Coronary artery (tissue), 2 donors: Measurements from ENCODE around the gene LYL1.

ENCODE experiments used
- DNase-seq: peaks from one replicate; pipeline ENCODE4 v3.0.0-alpha.2; 2017; ENCODE audit warnings: low spot score
- H3K27ac ChIP-seq, 2 donors: fragments of 200-600 bp; sonication (generic); one replicate each; pipeline ENCODE4 v1.5.1; 2016 to 2019
- H3K4me3 ChIP-seq: fragments of 200-600 bp; sonication (generic); 2 replicates; pipeline ENCODE4 v1.5.1; 2016; ENCODE audit warnings: mild to moderate bottlenecking, moderate library complexity
- TF ChIP-seq, protein P1 (sequence below): fragments of 200-600 bp; sonication (generic); IDR thresholded peaks from one replicate; pipeline ENCODE4 v1.5.1; 2019; ENCODE audit warnings: antibody characterized with exemption

LYL1 gene

DNA sequence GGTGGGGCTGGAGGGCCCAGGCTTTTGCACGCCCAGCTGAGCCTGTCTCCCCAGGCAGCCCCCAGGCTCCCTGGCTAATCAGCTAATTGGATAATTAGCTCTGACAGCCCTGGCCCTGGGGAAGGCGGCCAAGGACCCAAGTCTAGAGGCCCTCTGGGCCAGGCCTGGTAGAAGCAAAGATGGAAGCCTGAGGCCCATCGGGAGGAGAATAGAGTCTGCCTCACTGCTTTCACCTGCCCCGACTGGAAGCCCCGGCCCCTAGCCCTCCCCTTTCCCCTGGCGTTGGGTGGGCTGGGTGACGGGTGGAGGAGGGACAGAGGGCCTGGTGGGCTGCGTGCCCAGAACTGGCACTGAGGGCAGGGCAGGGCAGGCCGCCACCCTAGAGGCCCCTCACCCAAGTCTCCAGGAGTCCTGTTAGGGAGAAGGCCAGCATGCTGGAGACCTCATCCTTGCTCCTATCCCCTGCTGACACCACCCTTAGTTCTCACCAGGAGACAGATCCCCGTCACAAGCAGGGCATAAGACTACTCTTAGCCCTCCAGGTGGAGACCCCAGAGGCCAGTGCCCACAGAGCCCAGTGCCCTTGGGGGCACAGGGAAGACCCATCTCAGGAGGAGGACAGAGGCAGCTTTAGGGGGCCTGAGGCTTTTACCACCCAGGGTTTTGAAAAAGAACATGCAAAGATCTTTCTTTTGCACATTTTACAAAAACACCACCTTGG, 12.0 kb downstream of the LYL1 start:
- TF ChIP-seq, protein P1, sequence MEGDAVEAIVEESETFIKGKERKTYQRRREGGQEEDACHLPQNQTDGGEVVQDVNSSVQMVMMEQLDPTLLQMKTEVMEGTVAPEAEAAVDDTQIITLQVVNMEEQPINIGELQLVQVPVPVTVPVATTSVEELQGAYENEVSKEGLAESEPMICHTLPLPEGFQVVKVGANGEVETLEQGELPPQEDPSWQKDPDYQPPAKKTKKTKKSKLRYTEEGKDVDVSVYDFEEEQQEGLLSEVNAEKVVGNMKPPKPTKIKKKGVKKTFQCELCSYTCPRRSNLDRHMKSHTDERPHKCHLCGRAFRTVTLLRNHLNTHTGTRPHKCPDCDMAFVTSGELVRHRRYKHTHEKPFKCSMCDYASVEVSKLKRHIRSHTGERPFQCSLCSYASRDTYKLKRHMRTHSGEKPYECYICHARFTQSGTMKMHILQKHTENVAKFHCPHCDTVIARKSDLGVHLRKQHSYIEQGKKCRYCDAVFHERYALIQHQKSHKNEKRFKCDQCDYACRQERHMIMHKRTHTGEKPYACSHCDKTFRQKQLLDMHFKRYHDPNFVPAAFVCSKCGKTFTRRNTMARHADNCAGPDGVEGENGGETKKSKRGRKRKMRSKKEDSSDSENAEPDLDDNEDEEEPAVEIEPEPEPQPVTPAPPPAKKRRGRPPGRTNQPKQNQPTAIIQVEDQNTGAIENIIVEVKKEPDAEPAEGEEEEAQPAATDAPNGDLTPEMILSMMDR = no peak
- peak overlapping the region; percentile 8 for H3K4me3 ChIP-seq
- DNase-seq = no peak
- peak overlapping the region; percentile 83 to 95 for H3K27ac ChIP-seq

DNA sequence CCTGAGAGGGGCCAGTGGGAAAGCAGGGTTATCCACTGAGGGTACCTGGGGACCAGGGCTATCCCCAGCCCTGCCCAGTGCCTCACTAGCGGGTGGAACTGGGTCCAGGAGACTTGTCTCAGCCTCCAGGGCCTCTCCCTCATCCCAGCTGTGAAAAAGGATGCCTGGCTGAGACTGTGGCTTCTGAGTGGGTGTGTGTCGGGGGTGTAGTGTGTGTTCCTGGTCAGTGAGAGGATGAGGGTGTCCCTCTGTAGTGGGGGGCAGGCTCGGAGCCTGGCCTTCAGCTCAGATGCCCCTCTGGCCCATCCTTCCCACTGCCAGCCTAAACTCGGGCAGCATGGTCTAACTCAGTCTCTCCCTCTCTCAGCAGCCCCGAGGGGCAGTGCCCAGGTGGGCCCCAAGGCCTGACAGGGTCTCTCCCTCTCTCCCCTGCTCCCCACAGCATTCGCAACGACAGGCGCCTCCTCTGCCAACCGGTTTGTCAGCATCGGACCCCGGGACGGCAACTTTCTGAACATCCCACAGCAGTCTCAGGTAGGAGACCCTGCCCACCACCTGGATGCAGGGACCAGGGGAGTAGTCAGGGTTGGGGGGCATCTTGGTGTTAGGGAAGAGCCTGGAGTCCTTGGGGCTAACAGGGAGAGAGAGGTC, 12.7 kb downstream of the LYL1 start:
- DNase-seq = no peak
- Histone ChIP-seq H3K27ac (peak overlapping the region; percentile 83 to 95), H3K4me3 (no peak overlapping the region)

GRCh38 chr19:13089139-13089856, 13.4 kb downstream of the LYL1 start:
- no peak overlapping the region for H3K4me3 ChIP-seq
- peak overlapping the region; percentile 83 to 95 for H3K27ac ChIP-seq
- TF ChIP-seq, protein P1 = no peak
- DNase-seq = no peak

More for the DNA sequence above, 12.7 kb downstream of the LYL1 start:
- TF ChIP-seq, protein P1 = no peak

DNA sequence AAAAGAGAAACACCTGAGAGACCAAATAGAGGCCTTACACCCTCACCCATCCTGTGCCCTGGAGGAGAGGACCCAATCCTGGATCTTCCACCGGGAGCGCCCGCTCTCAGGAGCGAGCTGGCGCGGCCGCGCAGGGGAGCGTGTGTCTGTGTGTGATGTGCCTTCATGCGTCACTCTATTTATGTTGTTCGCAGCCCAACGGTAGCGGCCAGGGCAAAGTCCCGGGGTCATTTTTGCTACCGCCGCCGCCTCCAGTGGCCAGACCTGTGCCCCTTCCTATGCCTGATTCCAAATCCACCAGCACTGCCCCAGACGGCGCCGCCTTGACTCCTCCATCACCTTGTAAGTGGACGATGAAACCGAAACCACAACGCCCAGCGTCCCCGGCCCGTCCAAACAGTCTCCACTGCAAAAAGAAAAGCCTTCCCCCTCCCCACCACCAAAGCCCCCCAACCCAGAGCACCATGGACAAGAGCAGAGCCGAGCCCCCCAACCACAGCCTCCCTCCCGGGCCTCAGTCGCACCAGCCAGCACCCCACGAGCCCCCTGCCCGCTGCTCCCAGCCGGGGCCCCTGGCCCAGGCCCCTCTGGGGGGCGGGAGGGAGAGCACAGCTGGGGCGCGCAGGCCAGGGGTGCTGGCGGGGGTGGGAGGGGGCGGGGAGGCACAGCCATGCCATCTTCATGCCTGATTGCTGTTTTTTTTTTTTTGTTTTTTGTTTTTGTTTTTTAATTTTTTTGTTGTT, 14.7 kb downstream of the LYL1 start:
- no peak for DNase-seq
- Histone ChIP-seq H3K4me3 (no peak overlapping the region), H3K27ac (peak overlapping the region in 1 of 2 donors; percentile 66)
- TF ChIP-seq, protein P1 = no peak

DNA sequence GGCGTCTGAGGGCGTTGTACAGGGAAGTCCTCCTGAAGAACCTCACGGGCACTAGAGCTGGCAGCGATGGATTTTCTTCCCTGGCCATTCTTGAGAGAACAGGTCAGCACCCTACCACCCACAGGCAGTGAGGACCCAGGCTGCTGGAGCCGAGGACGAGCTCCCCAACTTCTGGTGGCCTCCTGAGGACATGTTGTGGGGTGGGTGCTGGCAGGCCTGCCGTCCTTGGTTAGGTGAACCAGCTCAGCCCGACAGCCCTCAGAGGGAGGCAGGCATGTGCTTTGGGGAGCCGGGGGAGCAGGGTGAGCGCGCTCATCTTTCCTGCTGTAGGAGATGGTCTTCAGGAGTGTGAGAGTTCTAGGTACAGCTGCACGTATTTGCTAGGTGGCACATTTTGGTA, 15.4 kb downstream of the LYL1 start:
- TF ChIP-seq, protein P1 = no peak
- H3K4me3 ChIP-seq = no peak overlapping the region
- peak overlapping the region; percentile 32 to 77 for H3K27ac ChIP-seq
- DNase-seq = no peak

- H3K4me3 ChIP-seq = no peak overlapping the region
- peak overlapping the region in 1 of 2 donors; percentile 77 for H3K27ac ChIP-seq
- no peak for DNase-seq
- TF ChIP-seq, protein P1 = no peak
Measured at GRCh38 chr19:13086341-13086740, 16.3 kb downstream of the LYL1 start.
